ENCODE results near the gene RIMBP2. TPM values are rescaled to one million over a fixed set of nuclear protein-coding genes. Genes with fewer than 3 reads are reported as not detected.

Gene RIMBP2
- total and polyA plus RNA-seq, 9 of the 15 experiments (the other 6 are each of a cell fraction or from before 2014, with no cell fraction given), result not detected

- H3K79me2 ChIP-seq (ENCODE audit: control insufficient read depth, insufficient read depth, low read length), result no peaks in the 10 kb centered on the region
- H3K9me3 ChIP-seq (replicated peaks; ENCODE audit: control insufficient read depth, insufficient read depth, low read depth, low read length), result no peaks in the 10 kb centered on the region
- FAIRE-seq, result no peak
- no TSS peak for BruUV-seq (replicated peaks)
- WGBS (ENCODE audit: insufficient coverage, low coverage, missing lambda C conversion rate), result under 1% methylated on average over 7 of the region's 7 CpGs
- DNase-seq (ENCODE audit: extremely low read depth in 1 of 4, low spot score in 3 of 4), result no peak
- H3K4me3 ChIP-seq, result no peak overlapping the region
- H3K27me3 ChIP-seq (ENCODE audit: control insufficient read depth in 2 of 2, insufficient read depth in 2 of 2, low read length in 2 of 2), result peaks cover 45 to 71% of the 10 kb centered on the region in 2 experiments
- no peaks in the 10 kb centered on the region for H3K36me3 ChIP-seq (ENCODE audit: control insufficient read depth, insufficient read depth, low read length)
- CTCF ChIA-PET (ENCODE audit: low intra/inter-chr PET ratio), result no interaction called here
- H3K27ac ChIP-seq (ENCODE audit: extremely low read depth, low read depth, low read length), result no peak overlapping the region
- peaks cover 0 to 4% of the 10 kb centered on the region in 2 experiments; a peak in 2 of 5 replicates for H3K4me1 ChIP-seq (replicated peaks in 1 of 2; ENCODE audit: control insufficient read depth in 2 of 2, insufficient read depth in 2 of 2, low read length in 2 of 2)
- H3K4me2 ChIP-seq (ENCODE audit: insufficient read depth, low read length), result no peak overlapping the region
- ATAC-seq, result no peak
- H4K20me1 ChIP-seq (replicated peaks; ENCODE audit: control insufficient read depth, insufficient read depth, low read length), result no peaks in the 10 kb centered on the region
- no peak overlapping the region for H2AFZ ChIP-seq (ENCODE audit: low read depth, low read length)
- intact Hi-C loops (cut with micrococcal nuclease), result no loop called here
- POLR2A ChIA-PET, result interaction anchor here (1.2 kb wide), 1 partner anchor 13 kb away, joined by 6 read pairs; no protein-coding TSS in a partner anchor
- no peak overlapping the region for H3K9ac ChIP-seq (ENCODE audit: insufficient read depth in 1 of 2, low read depth in 2 of 2, low read length in 2 of 2)
- H3K9me1 ChIP-seq (ENCODE audit: control insufficient read depth, insufficient read depth, low read length), result no peaks in the 10 kb centered on the region
- in situ Hi-C loops (cut with MboI), result no loop called here
- TF ChIP-seq BRCA1 (IDR thresholded peaks at IDR 0.05) (no peak), BRCA1 (CRISPR knock-in tag; IDR thresholded peaks at IDR 0.05) (no peak), HNRNPK (IDR thresholded peaks at IDR 0.05; ENCODE audit: low read depth, low read length, poor library complexity, severe bottlenecking) (no peak), CREB5 (CRISPR knock-in tag; IDR thresholded peaks at IDR 0.05) (no peak), CHAMP1 (IDR thresholded peaks at IDR 0.05) (no peak), KLF13 (tag; IDR thresholded peaks at IDR 0.05; ENCODE audit: borderline replicate concordance, low read depth) (no peak), ZNF124 (CRISPR knock-in tag; IDR thresholded peaks at IDR 0.05) (no peak), ZNF551 (CRISPR knock-in tag; IDR thresholded peaks at IDR 0.05) (no peak), ERF (CRISPR knock-in tag; IDR thresholded peaks at IDR 0.05) (no peak), NFRKB (IDR thresholded peaks at IDR 0.05; ENCODE audit: low read depth) (no peak), DEAF1 (CRISPR knock-in tag; IDR thresholded peaks at IDR 0.05) (no peak), PRDM10 (IDR thresholded peaks at IDR 0.05; ENCODE audit: partially characterized antibody) (no peak), SRF (CRISPR knock-in tag; IDR thresholded peaks at IDR 0.05) (no peak), ZNF175 (CRISPR knock-in tag; IDR thresholded peaks at IDR 0.05; ENCODE audit: low read depth) (no peak)
These were observed 33.0 kb downstream of the RIMBP2 start for GRCh38 chr12:130683080-130683479.

Measured in K562 (cell line).